Measurements from ENCODE around the gene CACNA1A. TPM values are rescaled to one million over a fixed set of nuclear protein-coding genes. Genes with fewer than 3 reads are reported as not detected.

CACNA1A gene
- total and polyA plus RNA-seq, 11 donors, result 0.17 to 1.2 (median 0.67) TPM

DNA sequence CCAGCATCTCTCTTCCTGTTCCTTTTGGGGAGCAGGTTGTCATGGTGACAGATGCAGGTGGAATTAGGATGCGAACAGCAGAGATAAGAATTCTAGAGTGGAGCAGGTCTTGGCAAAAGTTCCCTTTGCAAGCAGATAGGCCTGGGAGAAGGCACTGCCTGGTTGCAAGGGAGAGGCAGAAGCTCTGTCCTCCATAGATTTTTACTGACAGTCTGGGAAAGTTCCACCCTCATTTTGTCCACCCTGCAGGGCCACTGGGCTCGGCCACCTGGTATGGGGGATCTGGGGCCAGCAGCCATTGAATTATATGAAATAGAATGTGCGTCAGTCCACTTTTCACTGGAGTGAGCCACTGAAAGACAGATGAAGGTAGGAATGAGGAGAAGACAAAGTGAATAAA lies 214.4 kb downstream of the CACNA1A start:
- Histone ChIP-seq H3K27me3 (peaks cover 0 to 22% (median 0%) of the 10 kb centered on the region in 9 donors), H3K36me3 (no peaks in the 10 kb centered on the region), H3K4me3 (no peak overlapping the region), H3K4me1 (no peaks in the 10 kb centered on the region), H3K9me3 (no peaks in the 10 kb centered on the region), H3K27ac (no peak overlapping the region)
- no peak for ATAC-seq
- no peak for TF ChIP-seq POLR2A (IDR thresholded peaks at IDR 0.05)
- TF ChIP-seq, protein P1, sequence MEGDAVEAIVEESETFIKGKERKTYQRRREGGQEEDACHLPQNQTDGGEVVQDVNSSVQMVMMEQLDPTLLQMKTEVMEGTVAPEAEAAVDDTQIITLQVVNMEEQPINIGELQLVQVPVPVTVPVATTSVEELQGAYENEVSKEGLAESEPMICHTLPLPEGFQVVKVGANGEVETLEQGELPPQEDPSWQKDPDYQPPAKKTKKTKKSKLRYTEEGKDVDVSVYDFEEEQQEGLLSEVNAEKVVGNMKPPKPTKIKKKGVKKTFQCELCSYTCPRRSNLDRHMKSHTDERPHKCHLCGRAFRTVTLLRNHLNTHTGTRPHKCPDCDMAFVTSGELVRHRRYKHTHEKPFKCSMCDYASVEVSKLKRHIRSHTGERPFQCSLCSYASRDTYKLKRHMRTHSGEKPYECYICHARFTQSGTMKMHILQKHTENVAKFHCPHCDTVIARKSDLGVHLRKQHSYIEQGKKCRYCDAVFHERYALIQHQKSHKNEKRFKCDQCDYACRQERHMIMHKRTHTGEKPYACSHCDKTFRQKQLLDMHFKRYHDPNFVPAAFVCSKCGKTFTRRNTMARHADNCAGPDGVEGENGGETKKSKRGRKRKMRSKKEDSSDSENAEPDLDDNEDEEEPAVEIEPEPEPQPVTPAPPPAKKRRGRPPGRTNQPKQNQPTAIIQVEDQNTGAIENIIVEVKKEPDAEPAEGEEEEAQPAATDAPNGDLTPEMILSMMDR (IDR thresholded peaks at IDR 0.05), result no peak
- WGBS, 4 donors, result 67 to 85% (median 79%) methylated on average over 3 of the region's 3 CpGs
- intact Hi-C loops (cut with DNase I), result no loop called here
- no peak for DNase-seq

DNA sequence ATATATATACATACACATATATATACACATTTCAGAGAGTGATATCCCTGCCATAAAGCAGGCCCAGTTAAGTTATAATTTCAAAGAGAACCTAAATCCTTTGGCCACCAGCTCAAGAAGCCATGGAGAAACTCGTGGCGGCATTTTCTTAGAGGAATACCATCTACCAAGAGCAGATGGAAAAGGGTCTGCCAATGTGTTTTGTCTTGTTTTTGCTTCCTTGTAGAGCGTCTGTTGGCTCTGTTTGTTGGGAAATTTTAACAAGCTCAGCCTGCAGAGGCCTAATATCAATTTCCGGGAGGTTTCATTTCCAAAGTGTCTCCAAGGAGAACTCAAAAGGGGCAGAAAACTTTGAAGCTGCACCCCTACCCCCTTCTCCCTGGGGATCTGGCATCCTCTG lies 215.5 kb downstream of the CACNA1A start:
- Histone ChIP-seq H3K27me3 (peaks cover 0 to 17% (median 0%) of the 10 kb centered on the region in 9 donors), H3K4me3 (no peak overlapping the region), H3K36me3 (no peaks in the 10 kb centered on the region), H3K9me3 (no peaks in the 10 kb centered on the region), H3K27ac (no peak overlapping the region), H3K4me1 (no peaks in the 10 kb centered on the region)
- ATAC-seq (no peak), DNase-seq (no peak)
- TF ChIP-seq POLR2A (IDR thresholded peaks at IDR 0.05), result no peak
- TF ChIP-seq, protein P1 (IDR thresholded peaks at IDR 0.05), result no peak
- WGBS, 4 donors, result 66 to 85% (median 75%) methylated on average over 4 of the region's 4 CpGs
- intact Hi-C loops (cut with DNase I), result no loop called here

DNA sequence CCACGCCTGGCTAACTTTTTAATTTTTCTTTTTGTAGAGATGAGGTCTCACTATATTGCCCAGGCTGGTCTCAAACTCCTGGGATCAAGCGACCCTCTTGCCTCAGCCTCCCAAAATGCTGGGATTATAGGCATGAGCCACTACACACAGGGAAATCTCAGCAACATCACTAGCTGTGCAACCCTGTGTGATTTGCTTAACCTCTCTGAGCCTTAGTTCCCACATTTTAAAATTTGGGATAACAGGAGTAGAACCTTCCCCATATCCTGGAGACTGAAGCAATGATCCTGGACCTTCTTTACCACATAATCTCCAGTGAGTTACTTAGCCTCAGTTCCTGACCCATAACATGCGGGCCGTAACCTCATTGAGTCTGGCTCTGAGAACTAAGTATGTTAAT lies 217.0 kb downstream of the CACNA1A start:
- Histone ChIP-seq H3K36me3 (no peaks in the 10 kb centered on the region), H3K27me3 (peaks cover 0 to 9% (median 0%) of the 10 kb centered on the region in 9 donors), H3K9me3 (no peaks in the 10 kb centered on the region), H3K4me1 (no peaks in the 10 kb centered on the region), H3K27ac (no peak overlapping the region), H3K4me3 (no peak overlapping the region)
- no peak for ATAC-seq
- DNase-seq, result no peak
- TF ChIP-seq, protein P1 (IDR thresholded peaks at IDR 0.05), result no peak
- no peak for TF ChIP-seq POLR2A (IDR thresholded peaks at IDR 0.05)
- WGBS, 4 donors, result 74 to 90% (median 85%) methylated on average over 4 of the region's 4 CpGs
- intact Hi-C loops (cut with DNase I), result no loop called here

DNA sequence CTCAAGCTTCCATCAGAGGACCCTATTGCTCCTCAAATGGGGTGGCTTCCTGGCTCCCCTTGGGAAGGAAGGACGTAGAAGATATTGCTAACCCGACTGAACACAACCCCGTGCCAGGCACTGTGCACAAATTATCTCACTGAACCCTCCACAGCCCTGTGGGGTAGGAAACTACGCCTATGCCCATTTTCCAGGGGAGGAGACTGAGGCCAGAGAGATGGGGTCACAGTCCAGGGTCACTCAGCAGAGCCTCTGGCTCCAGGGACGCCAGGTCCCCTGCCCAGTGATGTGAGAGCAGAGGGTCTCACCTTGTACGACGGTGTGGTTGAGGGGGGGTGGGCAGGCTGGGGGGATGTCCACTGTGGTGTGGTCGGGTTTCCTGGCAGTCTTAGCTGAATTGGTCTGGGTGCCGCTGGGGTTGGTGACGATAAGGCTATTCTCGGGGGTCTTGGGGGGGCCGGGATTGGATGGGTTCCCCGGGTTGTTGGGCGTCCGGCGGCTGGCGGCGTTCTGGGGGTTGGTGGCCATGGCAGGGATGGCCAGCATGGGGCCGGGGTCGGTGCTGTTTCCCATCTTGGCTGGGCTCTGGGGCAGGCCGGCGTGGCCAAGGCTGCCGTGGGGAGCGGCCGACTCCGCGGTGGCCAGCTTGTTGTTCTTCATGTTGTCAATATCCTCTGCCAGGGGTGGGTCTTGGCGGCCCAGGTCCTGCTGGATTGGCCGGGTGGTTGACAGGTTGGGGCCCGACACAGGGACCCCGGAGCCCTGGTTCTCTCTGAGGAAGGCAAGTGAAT lies 219.9 kb downstream of the CACNA1A start:
- Histone ChIP-seq H3K4me3 (no peak overlapping the region), H3K36me3 (no peaks in the 10 kb centered on the region), H3K27ac (no peak overlapping the region), H3K4me1 (no peaks in the 10 kb centered on the region), H3K27me3 (peaks cover 0 to 26% (median 0%) of the 10 kb centered on the region in 9 donors), H3K9me3 (no peaks in the 10 kb centered on the region)
- 85 to 92% (median 89%) methylated on average over 11 to 31 of the region's 31 CpGs for WGBS, 4 donors
- intact Hi-C loops (cut with DNase I), result no loop called here
- DNase-seq (no peak), ATAC-seq (no peak)
- TF ChIP-seq POLR2A (IDR thresholded peaks at IDR 0.05), result no peak
- TF ChIP-seq, protein P1 (IDR thresholded peaks at IDR 0.05), result no peak

All from heart left ventricle (tissue), 16 donors.